RPMI7951 (cell line): ENCODE measurements around the gene ANKRD6. TPM values are rescaled to one million over a fixed set of nuclear protein-coding genes. Genes with fewer than 3 reads are reported as not detected.
A peak's percentile ranks its signal among the peaks of the same experiment; 100 is the strongest.
"Not testable (repeated sequence)": the region's sequence is repeated elsewhere in the genome, so short reads cannot be mapped to it uniquely, and the experiment has no call there.

ENCODE experiments used
- DNase-seq: peaks from one replicate; pipeline ENCODE4 v3.0.0-alpha.2; 2012; ENCODE audit warnings: low read depth
- total RNA-seq: library from RNA; depleted of rRNA; stranded (reverse); fragments of >200 nt; shearing (Covaris generic); gene quantifications from 2 replicates; pipeline ENCODE4 v1.2.3, GENCODE V29; 2014; rRNA removed

ANKRD6 gene
- total RNA-seq = 0.48 and 2.7 TPM in 2 replicates

- peak; percentile 26 for DNase-seq
Measured at GRCh38 chr6:89432875-89433251, at the start of gene ANKRD6. Gene ANKRD6, plus strand, starts transcription at chr6:89433152. Its CDS starts 133,825 bp downstream, at chr6:89566977.

GRCh38 chr6:89385156-89385667, 47.7 kb upstream of the ANKRD6 start:
- DNase-seq = peak; percentile 51

GRCh38 chr6:89385846-89386245, 47.1 kb upstream of the ANKRD6 start:
- no peak for DNase-seq

GRCh38 chr6:89386917-89387491, 45.9 kb upstream of the ANKRD6 start:
- no peak for DNase-seq

DNA sequence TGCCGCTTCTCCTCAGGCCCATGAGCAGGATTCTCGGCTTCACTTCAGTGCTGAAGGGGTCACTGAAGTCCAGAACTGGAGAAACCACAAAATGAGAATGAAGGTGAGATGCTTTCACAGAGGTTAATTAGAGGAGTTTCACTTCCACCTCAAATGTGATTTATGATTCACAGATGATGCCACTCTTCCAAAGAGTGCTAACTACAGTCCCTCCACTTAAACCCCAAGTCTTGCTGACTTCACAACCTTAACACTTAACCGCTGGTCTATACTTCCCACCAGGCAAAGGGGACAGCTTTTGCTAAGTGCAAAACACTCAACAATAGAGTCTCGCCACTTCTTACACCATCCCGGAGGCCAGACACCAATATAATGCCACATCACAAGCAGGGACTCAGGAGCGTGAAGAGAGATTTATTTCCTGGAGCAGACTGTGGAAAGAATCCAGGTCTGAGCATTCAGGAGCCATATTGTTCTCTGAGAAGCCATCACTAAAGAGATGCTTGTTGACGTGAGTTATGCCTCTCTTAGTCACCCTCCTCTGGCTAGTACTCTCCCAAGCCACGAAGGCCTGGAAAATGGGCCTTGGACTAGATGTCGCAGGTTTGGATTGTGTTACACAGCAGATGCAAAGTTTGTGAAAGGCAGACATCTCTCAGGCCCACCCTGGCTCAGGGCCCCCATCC, 45.3 kb upstream of the ANKRD6 start:
- no peak for DNase-seq

DNA sequence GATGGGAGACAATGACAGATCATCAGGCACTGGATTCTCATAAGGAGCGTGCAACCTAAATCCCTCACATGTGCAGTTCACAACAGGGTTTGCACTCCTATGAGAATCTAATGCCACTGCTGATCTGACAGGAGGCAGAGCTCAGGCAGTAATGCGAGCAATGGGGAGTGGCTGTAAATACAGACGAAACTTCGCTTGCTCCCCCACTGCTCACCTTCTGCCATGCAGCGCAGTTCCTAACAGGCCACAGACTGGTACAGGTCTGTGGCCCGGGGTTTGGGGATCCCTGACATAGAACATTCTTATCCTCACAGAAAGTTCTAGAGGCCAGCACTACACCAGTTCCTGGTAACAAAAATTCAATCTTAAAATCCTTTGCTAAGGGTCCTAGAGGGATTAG, 44.1 kb upstream of the ANKRD6 start:
- DNase-seq = no peak

- no peak for DNase-seq
Measured at GRCh38 chr6:89392823-89393222, 40.1 kb upstream of the ANKRD6 start.

DNA sequence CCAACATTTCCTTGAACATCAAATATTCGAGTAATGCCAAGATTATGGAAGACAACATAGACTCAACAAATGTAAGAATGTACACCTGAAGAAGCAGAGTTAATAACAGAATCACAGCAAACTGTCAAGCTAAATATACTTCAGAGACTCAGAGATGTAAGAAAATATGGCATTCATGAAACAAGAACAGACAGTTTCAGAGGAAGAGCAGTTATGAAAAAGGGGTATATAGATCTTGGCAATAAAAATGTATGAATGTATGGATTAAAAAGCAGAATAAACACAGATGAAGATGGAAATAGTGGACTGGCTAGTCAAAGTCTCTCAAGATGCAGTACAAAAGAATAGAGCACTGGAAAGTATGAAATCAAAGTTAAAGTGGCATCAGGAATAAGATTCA, 39.3 kb upstream of the ANKRD6 start:
- no peak for DNase-seq

DNA sequence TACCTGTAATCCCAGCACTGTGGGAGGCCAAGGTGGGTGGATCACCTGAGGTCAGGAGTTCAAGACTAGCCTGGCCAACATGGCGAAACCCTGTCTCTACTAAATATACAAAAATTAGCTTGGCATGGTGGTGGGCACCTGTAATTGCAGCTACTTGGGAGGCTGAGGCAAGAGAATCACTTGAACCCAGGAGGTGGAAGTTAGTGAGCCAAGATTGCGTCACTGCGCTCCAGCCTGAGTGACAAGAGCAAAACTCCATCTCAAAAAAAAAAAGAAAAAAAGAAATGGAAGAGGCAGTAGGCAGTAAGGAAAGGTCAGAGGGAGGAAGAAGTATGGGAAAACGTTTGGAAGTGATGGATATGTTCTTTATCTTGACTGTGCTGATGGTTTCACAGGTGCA, 35.1 kb upstream of the ANKRD6 start:
- DNase-seq = not testable (repeated sequence)

DNA sequence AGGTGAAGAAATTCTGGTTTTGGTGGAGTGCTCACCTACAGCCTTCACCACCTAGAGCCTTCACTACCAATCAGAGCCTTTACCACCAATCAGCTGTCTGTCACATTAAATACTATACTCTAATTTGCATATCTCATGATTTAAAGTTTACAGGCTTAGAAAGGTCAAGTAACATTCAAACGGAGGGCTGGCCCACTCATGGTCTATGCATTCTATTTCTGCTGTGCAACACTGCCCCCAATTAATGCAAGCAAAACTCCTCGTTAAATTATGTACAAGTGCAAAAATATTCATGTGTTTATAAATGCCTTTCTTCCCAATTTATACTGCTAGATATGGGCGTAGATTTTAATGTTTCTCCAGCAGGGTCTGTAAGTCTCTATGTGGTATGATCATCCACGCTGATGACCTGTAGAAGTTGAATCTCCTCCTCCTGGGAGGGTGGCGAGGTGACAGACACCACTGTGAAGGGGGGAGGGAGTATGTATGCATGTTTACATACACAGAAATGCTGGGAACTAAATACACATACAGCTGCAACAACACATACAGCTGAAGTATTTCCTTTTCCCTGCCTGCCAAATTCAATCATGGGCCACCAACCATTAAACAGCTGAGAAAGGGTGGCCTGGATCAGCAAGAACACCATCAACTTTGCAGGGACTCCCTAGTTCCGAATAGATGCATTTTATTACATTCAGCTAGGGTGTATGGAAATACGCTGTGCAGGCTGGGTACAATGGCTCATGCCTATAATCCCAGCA, 34.0 kb upstream of the ANKRD6 start:
- DNase-seq = no peak

- no peak for DNase-seq
Measured at GRCh38 chr6:89400050-89400449, 32.9 kb upstream of the ANKRD6 start.

DNA sequence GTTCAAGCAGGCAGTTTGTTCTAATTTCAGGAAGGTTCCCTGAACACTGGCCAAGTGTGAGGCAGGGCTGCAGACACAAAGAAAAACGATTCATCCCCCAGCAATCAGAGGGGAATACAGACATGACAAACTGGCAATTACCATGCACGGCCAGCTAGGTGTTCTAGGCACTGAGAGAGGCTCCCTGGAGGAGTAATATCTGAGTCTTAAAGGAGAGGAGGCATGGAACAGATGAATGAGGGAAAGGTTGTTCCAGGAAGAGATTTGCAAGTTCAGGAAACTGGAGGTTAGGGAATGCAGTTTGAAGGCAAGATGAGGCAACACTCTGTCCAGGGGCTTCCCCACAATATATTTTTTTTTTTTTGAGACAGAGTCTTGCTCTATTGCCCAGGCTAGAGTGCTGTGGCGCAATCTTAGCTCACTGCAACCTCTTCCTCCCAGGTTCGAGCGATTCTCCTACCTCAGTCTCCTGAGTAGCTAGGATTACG, 32.0 kb upstream of the ANKRD6 start:
- no peak for DNase-seq

GRCh38 chr6:89402776-89403175, 30.2 kb upstream of the ANKRD6 start:
- DNase-seq = no peak

- no peak for DNase-seq
Measured at GRCh38 chr6:89404512-89404911, 28.4 kb upstream of the ANKRD6 start.

- DNase-seq = no peak
Measured at GRCh38 chr6:89406141-89406540, 26.8 kb upstream of the ANKRD6 start.

DNA sequence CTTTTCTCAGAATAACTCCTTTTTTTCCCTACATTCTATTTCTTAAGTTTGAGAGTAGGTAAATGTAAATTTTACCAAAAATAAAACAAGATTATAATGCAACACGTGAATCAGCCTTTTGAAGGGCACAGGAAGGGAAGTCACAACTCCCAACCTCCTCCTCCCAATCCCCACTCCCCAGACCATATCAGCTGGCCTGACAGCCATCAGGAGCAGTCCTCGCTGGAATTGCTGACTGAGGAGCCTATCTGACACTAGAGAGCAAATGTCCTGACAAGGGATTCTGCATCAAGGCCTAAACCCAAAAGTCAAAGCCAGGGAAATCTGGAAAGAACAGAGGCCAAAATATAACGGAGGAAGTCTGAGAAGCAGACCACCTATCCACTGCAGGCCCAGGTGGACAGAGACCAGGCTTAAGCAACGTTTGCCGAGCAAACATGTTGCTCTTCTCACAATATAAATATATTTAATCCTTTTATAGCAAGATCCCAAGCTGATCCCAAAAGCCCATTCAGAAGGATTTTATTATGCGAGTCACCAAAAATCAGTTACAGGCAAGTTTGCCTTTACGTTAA, 23.4 kb upstream of the ANKRD6 start:
- no peak for DNase-seq

GRCh38 chr6:89410231-89410761, 22.7 kb upstream of the ANKRD6 start:
- DNase-seq = no peak

DNA sequence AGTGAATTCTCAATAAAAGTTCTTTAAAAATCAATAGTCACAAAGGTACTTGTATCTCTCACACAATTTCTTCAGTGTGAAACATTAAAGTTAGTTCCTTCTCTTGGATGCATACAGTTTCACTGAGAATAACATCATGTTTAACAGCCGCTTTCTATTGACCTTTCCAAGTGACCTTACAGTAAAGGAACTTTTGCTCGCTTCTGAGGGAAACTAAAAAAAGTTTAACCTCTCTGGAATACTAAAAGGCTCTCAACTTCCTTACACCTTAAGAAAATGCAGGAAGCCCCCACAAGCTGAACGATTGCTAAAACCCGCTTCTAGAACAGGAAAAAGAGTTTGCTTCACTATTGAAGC, 22.2 kb upstream of the ANKRD6 start:
- DNase-seq = no peak

DNA sequence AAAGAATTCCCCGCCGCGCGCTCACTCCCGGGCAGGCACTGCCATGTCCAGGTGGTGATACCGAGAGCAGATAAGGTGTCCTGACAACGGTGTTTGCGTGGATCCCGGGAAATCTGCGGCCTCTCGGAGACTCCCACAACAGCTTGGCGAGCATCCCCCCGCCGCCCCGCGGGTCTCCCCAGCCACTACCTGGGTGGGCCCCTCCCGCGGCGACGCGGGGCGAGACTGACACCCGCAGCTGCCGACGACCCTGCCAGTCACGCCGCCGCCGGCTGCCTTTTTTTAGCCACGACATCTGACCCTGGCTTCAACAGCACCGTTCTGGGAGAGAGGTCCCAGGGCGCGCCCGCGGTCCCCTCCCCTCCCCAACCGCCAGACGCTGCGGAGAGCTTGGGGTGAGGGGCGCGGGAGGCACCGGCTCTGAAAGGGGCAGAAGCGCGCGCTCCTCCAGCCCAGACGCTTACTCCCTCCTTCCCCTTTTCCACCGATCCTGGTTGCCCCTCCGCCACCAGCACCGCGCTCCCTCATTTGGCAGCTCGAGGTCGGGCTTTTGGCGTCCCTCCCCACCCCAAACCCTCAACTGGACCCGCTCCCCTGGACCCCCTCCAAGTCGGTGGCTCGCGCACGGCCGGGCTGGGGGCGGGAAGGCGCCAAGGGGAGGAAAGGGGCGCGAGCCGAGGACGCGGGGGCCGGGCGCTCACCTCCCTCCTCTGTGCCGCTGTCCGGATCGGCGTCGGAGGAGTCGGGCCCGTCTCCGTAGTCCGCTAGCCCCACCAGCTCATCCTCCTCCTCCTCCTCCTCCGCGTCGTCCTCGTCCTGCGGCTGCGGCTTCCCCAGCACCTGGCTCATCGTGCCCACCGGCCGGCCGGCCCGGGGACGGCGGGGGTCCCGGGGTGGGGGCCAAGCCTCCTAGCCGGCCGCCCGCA, 21.5 kb upstream of the ANKRD6 start:
- no peak for DNase-seq

DNA sequence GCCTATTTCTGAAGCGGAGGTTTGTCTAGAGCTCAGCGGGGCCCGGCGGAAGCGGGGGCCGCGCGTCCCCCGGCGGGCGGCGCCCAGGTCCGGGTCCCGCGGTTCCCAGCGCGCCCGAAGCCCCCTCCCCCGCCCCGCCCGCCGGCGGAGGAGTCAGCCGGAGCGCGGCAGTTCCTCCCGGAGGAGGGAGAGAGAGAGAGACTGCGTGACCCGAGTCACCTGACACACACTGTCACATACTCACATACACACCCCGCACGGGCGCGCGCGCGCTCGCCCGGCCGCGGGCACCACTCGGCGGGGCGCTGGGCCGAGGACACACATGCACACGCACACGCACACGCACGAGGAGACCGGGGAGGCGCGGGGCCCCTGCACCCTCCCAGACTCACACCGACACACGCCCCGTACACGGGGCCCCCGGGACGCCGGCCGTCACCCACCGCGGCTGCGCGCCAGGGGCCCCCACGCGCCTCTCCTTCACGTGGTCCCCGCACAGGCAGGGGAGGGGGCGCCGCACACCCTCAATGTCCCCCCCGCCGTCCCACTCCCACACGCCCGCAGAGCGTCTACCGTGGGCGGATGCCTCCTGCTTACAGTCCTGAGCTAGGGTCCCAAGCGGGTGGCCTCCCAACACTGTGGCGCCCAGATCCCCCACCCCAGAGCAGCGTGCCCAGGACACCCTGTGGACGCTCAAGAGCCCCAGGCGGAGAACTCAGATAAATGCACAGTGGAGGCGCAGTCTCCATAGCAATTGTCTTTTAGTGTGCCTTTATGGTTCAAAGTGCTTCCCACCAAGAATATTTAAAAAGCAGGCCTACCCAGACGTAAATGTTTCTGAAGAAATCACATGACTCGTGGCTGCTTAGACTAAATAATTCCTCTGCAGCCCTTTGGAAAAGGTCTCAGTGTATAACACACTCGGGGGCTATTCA, 20.6 kb upstream of the ANKRD6 start, which contains the start of gene RRAGD:
Gene RRAGD (minus strand): TSS at position 203 of the 935 bp plus-strand sequence. CDS start 280 bp downstream, outside the sequence.
- DNase-seq = no peak
